NCI-H2196 (cell line): ENCODE results near the gene KDF1.

Source experiments
- DNase-seq: peaks from one replicate; lab custom pipeline; 2025; ENCODE audit not compliant: unreplicated experiment; lab: John Stamatoyannopoulos, UW

The KDF1 gene

GRCh38 chr1:26921126-26921539 is 39.1 kb downstream of the KDF1 start:
- no peak for DNase-seq

- peak; percentile 74 for DNase-seq
These were observed 44.9 kb downstream of the KDF1 start for GRCh38 chr1:26915204-26915842.

DNA sequence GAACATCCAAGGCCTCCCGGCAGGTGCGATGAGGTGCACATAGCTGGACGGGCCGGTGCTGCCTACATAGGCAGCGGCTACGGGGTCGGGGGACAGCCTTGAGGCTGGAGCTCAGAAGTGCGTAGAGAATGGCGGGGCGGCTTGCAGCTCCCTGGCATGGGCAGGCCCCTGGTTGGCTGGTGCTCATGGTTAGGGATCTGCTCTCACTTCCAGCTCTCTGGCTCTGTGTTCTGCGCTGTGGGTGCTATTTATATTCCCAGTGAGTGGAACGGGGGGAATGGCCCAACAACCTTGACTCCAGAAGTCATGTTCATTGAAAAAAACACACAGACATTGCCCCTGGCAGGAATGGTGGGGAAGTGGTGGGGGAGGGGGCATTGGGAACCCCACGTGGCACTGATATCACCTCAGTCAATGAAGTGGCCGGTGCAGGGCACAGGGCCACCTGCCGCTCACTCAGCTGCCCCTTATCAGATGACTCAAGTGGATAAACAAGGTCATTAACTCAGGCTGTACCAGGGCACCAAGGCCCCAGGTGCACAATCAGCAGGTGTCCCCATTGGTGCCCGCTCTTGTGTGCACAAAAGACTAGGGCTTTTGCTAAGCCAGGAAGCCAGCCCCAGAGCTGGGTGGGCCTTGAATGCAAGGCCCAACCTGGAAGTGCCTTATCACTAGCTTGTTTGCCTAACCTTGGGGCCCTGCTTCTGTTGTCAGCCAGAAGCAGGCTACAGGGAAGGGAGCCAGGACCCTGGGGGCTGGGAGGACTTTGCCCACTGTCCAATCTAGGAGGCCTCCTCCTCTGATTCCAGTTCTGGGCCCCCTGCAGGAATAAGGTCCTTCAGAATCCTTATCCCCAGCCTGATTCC is 46.3 kb downstream of the KDF1 start, which contains the start of gene NR0B2:
Gene NR0B2 (minus strand): TSS at position 222 of the 866 bp plus-strand sequence. CDS start 35 bp downstream, at position 187.
- peak; percentile 97 for DNase-seq

DNA sequence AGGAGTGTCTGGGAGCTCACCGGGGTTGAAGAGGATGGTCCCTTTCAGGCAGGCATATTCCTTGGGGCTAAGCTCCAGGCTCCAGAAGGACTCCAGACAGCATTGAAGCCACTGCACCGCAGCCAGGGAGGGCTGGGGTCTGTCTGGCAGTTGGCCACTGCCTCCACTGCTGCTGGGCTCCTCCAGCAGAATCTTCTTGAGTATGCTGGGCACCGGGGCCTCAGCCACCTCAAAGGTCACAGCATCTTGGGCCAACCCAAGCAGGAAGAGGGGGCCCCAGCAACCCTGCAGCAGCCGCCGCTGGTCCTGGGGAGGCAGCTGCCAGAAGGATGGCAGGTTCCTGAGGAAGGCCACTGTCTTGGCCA is 46.9 kb downstream of the KDF1 start:
- DNase-seq = no peak

DNA sequence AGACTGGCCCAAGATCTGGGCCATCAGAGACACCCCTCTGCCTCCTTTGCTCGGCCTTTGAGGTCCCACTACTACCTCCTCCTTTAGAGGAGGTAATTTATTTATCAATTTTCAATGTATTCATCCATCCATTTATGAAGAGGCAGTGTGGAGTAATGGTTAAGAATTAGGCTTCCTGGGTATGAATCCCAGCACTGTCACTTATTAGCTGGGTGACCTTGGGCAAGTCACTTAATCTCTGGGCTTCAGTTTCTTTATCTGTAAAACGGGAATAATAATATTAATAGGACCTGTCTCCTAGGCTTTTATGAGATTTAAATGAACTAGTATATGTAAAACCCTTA is 48.1 kb downstream of the KDF1 start:
- DNase-seq = no peak

DNA sequence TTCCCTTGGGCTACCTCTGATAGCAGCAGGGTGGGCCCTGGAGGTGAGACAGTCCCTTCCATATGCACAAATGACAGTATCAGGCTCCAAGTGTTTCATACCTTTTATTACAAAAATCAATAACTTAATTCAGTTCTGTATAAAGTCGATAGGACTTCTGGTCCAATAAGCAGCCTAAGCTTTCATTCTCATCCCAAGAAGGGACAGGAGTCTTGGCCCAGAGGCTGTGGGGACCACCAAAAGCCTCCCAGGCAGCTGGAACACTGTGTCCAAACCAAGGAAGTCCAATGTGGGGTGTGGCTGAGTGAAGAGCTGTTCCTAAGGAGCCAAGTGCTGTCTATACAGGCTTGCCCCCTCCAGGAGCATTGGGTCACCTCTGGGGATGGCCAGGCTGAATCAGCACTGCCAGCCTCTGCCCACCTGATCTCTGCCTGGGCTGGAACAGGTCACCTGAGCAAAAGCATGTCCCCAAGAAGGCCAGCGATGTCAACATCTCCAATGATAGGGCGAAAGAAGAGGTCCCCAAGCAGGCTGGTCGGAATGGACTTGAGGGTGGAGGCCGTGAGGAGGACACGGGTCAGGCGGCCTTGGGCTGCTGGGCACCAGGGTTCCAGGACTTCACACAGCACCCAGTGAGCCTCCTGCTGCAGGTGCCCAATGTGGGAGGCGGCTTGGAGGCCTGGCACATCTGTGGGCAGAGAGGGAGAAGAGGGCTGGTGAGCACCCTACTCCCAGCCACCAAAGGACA is 48.7 kb downstream of the KDF1 start:
- DNase-seq = no peak

DNA sequence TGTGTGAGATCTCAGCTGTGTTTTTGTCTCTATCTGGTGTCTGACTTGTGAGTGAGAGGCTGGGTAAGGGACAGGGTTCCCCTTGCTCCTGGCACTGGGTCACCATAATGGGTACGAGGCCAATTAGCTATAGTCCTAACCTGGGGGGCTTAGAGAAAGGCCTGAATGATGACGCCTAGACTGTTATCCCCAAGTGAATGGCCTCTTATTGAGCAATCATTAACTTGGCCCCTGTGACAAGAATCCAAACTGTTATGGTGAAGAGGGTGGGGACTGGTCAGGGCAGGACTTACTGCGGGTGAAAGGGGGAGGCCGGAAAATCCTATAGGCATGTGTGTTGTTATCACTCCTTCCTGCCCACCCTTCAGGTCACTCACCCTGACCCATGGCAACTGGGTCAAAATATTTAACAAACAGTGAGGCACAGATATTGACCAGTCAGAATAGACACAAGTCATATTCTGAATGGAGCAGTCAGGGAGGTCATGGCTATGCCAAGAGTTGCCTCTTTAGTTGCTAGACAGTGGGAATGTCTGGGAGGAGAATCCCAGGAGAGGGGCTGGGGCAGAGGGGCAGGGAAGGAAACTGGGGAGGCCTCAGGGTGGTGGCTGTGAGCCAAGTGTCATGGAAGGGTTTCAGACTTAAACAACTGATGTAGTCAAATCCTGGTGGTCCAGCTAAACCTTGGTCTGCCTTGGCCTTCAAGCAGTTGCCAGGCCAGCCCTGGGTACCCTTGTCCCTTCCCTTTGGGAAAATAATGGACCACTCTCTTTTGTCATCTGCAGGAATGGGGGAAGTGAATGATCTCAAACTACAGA is 49.7 kb downstream of the KDF1 start:
- no peak for DNase-seq

DNA sequence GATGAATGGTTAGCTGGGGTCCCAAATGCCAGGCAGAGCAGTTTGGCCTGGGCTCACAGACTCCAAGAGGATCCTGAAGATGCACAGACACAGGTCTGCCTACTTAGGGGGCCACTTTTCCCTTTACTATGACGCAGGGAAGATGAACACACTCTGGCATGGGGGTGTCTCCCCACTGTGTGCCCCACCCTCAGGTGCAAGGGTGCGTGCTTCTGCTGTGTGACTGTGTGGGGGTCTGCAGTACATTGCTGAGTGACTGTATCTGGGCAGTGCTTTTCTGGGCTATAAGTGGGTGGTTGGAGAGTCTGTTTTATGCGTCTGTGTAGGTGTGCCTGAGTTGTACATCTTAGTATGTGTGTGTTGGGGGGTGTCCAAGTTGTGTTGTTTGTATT is 50.3 kb downstream of the KDF1 start:
- DNase-seq = no peak

DNA sequence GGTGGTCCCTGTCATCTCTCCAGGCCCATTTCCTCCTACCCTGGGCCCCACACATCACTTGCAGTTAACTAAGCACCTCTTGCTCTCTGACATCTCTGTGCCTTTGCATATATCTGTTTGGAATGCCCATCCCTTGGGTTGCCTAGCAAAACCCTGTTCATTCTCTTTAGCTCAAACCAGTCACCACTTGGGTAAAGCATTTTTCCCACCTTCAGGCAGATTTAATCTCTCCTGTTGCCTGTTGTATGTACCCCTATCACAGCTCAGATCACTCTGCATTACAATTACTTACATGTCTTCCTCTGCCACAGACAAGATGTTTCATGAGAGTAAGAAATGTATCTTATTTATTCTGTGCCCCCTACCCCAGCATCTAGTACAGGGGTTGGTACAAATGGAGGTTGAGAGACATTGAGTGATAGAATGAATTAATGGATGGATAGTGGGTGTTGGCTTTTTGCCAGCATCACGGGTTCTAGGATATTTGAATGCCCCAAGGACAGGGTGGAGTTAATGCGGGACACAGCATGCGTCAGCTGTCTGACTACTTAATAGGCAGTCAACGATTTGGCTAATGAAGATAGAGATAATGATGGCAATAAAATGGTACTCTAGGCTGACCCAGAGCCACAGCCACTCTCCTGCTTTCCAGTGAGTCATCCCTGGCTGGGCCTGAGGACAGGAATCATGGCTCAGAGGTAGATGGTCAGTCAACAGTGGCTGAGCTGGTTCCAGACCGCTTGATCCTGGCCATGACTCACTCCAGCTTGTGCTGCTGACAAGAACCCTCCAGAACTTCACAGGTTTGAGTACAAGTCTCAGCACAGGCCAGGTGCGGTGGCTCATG is 53.0 kb downstream of the KDF1 start:
- peak; percentile 83 for DNase-seq

- DNase-seq = no peak
These were observed 59.3 kb downstream of the KDF1 start for GRCh38 chr1:26900815-26901511.

- peak; percentile 93 for DNase-seq
These were observed 60.1 kb downstream of the KDF1 start, which contains the start of gene GPATCH3 for GRCh38 chr1:26900001-26900814. GPATCH3 (minus strand) TSS chr1:26900467; CDS start chr1:26900442, 25 bp downstream.
